ENCODE data around the gene ANP32A.
A peak's percentile ranks its signal among the peaks of the same experiment; 100 is the strongest.
"Not testable (repeated sequence)": the region's sequence is repeated elsewhere in the genome, so short reads cannot be mapped to it uniquely, and the experiment has no call there.

The ANP32A gene

DNA sequence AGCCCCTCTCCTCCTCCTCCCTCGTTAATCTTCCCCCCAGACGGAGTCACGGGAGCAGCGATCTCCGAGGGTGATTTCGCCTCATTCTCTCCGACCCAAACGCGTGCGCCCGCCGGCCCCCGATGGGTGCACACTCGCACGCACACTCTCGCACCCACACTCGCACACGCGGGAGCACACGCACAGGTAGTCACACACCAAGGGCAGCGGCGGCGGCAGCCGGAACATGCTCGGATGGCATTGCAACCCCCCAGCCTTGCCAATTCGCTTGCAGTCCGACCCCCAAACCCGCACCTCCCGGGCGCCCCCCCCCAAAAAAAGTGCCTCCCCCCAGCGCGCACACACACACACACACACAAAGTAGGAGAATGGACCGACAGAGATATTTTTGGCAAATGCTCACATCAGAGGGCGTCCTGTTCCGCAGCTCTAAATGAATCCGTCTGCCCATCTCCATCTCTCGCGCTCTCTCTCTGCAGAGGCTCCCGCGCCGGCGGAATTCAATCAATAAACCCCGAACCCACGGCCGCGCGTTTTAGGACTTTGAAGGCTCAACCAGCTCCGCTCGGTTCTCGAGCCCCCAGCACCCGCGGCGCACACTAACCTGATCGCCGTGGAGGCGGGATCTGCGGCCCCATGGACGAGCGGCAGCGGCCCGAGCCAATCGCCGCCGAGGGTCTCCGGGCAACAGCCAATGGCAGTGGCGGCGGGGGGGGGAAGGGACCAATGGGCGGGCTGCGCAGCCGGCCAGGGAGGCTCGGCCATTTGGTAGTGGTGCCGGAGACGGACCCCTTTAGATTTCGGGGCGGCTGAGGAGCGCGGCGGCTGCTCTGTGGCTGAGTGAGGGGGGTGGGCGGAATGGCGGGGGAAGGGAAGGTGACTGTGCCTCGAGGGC lies at the start of gene ANP32A:
TSS of gene ANP32A (minus strand) at position 601 of the 895 bp plus-strand sequence. CDS start at position 457, 144 bp downstream.
- Histone ChIP-seq H3K4me1 (ENCODE audit: control insufficient read depth in 5 of 5, insufficient read depth in 5 of 5, low read length in 5 of 5) (peaks cover 1 to 41% (median 28%) of the 10 kb centered on the region in 5 donors), H3K27ac (ENCODE audit: low read depth, low read length) (peak within 1 kb of the TSS; percentile 99), H3K27me3 (ENCODE audit: control insufficient read depth in 5 of 5, insufficient read depth in 4 of 5, low read length in 5 of 5) (no peaks in the 10 kb centered on the region), H3K9ac (ENCODE audit: low read length in 5 of 5) (peak within 1 kb of the TSS; percentile 81 to 94 (median 91)), H3K9me3 (ENCODE audit: control insufficient read depth in 5 of 5, low read length in 5 of 5) (no peaks in the 10 kb centered on the region), H3K4me3 (ENCODE audit: low read depth in 1 of 5, low read length in 5 of 5) (peak within 1 kb of the TSS; percentile 88 to 98 (median 96)), H3K36me3 (ENCODE audit: control insufficient read depth in 5 of 5, insufficient read depth in 5 of 5, low read length in 5 of 5) (no peaks in the 10 kb centered on the region)

DNA sequence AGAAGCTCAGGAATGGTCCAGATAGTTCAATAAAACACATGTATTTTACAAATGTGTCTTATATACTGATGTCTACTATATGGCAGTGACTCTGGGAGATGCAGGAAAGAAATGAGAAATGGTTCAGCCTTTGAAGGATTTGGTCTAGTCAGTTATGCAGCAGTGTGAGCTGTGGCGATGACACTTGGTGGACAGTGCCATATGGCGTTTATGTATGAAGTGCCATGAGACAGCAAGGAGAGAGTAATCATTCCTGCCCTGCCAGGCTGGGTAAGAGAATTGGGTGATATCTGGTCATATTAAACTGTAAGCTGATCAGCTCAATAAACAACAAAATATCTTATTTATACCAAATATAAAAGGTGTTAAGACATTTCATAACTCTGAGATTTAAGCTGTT lies 47.6 kb upstream of the ANP32A start:
- H3K4me1 ChIP-seq (ENCODE audit: control insufficient read depth in 5 of 5, insufficient read depth in 5 of 5, low read length in 5 of 5): no peaks in the 10 kb centered on the region
- no peak overlapping the region for H3K9ac ChIP-seq (ENCODE audit: low read length in 5 of 5)
- H3K27me3 ChIP-seq (ENCODE audit: control insufficient read depth in 5 of 5, insufficient read depth in 4 of 5, low read length in 5 of 5): no peaks in the 10 kb centered on the region
- H3K27ac ChIP-seq (ENCODE audit: low read depth, low read length): no peak overlapping the region
- H3K9me3 ChIP-seq (ENCODE audit: control insufficient read depth in 5 of 5, low read length in 5 of 5): peaks cover 0 to 6% (median 1%) of the 10 kb centered on the region in 5 donors
- no peak overlapping the region for H3K4me3 ChIP-seq (ENCODE audit: low read depth in 1 of 5, low read length in 5 of 5)
- H3K36me3 ChIP-seq (ENCODE audit: control insufficient read depth in 5 of 5, insufficient read depth in 5 of 5, low read length in 5 of 5): no peaks in the 10 kb centered on the region

DNA sequence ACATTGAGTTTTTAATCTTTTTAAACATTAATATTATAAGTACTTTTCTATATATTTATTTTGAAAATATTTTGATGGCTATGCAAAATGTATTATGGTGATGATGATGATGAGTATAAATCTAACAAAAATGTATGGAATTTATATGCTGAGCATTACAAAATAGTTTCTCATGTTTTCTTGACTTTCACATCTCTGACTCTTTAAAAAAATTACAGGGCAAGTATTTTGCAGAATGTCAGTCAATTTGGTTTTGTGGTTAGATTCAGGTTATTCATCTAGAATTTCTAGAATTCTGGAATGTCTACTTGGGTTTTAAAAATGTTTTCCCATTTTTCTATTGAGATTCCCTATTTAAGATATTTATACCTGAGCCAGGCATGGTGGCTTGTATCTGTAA lies 41.7 kb upstream of the ANP32A start:
- Histone ChIP-seq H3K9me3 (ENCODE audit: control insufficient read depth in 5 of 5, low read length in 5 of 5) (peaks cover 2 to 15% (median 6%) of the 10 kb centered on the region in 5 donors), H3K4me1 (ENCODE audit: control insufficient read depth in 5 of 5, insufficient read depth in 5 of 5, low read length in 5 of 5) (no peaks in the 10 kb centered on the region), H3K27me3 (ENCODE audit: control insufficient read depth in 5 of 5, insufficient read depth in 4 of 5, low read length in 5 of 5) (no peaks in the 10 kb centered on the region), H3K27ac (ENCODE audit: low read depth, low read length) (no peak overlapping the region), H3K4me3 (ENCODE audit: low read depth in 1 of 5, low read length in 5 of 5) (no peak overlapping the region), H3K9ac (ENCODE audit: low read length in 5 of 5) (no peak overlapping the region), H3K36me3 (ENCODE audit: control insufficient read depth in 5 of 5, insufficient read depth in 5 of 5, low read length in 5 of 5) (no peaks in the 10 kb centered on the region)

DNA sequence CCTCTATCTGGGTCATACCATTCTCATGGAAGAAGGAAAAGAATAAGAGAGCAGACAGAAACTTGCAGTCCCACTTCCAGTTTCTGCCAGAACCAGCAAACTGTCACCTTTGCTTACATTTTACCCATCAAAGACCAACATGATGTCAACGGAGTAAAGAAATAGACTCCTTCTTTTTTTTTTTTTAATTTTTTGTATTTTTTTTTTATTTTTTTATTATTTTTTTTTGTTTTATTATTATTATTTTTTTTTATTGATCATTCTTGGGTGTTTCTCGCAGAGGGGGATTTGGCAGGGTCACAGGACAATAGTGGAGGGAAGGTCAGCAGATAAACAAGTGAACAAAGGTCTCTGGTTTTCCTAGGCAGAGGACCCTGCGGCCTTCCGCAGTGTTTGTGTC lies 38.0 kb upstream of the ANP32A start:
- not testable (repeated sequence) for H3K4me1 ChIP-seq (ENCODE audit: control insufficient read depth in 5 of 5, insufficient read depth in 5 of 5, low read length in 5 of 5); H3K9ac ChIP-seq (ENCODE audit: low read length in 5 of 5); H3K36me3 ChIP-seq (ENCODE audit: control insufficient read depth in 5 of 5, insufficient read depth in 5 of 5, low read length in 5 of 5); H3K27me3 ChIP-seq (ENCODE audit: control insufficient read depth in 5 of 5, insufficient read depth in 4 of 5, low read length in 5 of 5); H3K27ac ChIP-seq (ENCODE audit: low read depth, low read length); H3K4me3 ChIP-seq (ENCODE audit: low read depth in 1 of 5, low read length in 5 of 5)
- peaks cover 2 to 24% (median 10%) of the 10 kb centered on the region in 5 donors for H3K9me3 ChIP-seq (ENCODE audit: control insufficient read depth in 5 of 5, low read length in 5 of 5)

DNA sequence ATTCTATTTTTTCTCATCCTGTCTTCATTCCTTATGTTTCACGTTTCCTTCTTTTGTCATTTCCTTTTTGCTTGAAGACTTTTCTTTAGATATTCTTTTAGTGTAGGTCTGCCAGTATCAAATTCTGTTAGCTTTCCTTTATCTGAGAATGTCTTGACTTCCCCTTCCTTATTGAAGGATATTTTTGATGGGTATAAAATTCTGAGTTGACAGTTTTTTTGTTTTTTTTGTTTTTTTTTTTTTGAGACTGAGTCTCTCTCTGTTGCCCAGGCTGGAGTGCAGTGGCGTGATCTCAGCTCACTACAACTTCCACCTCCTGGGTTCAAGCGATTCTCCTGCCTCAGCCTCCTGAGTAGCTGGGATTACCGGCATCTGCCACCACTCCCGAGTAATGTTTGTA lies 36.7 kb upstream of the ANP32A start:
- H3K9me3 ChIP-seq (ENCODE audit: control insufficient read depth in 5 of 5, low read length in 5 of 5): peaks cover 2 to 21% (median 8%) of the 10 kb centered on the region in 5 donors
- not testable (repeated sequence) for H3K27ac ChIP-seq (ENCODE audit: low read depth, low read length); H3K27me3 ChIP-seq (ENCODE audit: control insufficient read depth in 5 of 5, insufficient read depth in 4 of 5, low read length in 5 of 5); H3K36me3 ChIP-seq (ENCODE audit: control insufficient read depth in 5 of 5, insufficient read depth in 5 of 5, low read length in 5 of 5); H3K4me3 ChIP-seq (ENCODE audit: low read depth in 1 of 5, low read length in 5 of 5); H3K9ac ChIP-seq (ENCODE audit: low read length in 5 of 5); H3K4me1 ChIP-seq (ENCODE audit: control insufficient read depth in 5 of 5, insufficient read depth in 5 of 5, low read length in 5 of 5)

DNA sequence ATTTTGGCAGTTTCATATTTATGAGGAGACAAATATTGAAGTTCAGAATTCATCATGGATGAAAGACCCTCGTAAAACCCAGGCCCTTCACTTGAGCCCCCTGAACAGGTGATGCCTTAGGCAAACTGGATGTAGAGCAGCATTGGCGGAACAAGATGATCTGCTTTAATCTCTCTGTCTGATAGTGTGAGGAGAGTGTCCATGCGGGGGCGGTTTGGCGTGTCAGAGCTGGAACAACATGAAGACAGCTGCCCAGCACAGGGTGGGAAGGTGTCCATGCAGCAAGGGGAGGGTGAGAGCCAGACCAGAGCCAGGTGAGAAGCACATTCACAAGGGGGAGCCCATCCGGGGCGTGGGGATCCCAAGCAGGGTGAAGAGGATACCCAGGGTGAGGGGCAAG lies 31.8 kb upstream of the ANP32A start:
- Histone ChIP-seq H3K36me3 (ENCODE audit: control insufficient read depth in 5 of 5, insufficient read depth in 5 of 5, low read length in 5 of 5) (no peaks in the 10 kb centered on the region), H3K27ac (ENCODE audit: low read depth, low read length) (no peak overlapping the region), H3K4me3 (ENCODE audit: low read depth in 1 of 5, low read length in 5 of 5) (no peak overlapping the region), H3K9me3 (ENCODE audit: control insufficient read depth in 5 of 5, low read length in 5 of 5) (peaks cover 0 to 15% (median 4%) of the 10 kb centered on the region in 5 donors), H3K27me3 (ENCODE audit: control insufficient read depth in 5 of 5, insufficient read depth in 4 of 5, low read length in 5 of 5) (peaks cover 0 to 4% (median 0%) of the 10 kb centered on the region in 5 donors), H3K9ac (ENCODE audit: low read length in 5 of 5) (no peak overlapping the region), H3K4me1 (ENCODE audit: control insufficient read depth in 5 of 5, insufficient read depth in 5 of 5, low read length in 5 of 5) (no peaks in the 10 kb centered on the region)

DNA sequence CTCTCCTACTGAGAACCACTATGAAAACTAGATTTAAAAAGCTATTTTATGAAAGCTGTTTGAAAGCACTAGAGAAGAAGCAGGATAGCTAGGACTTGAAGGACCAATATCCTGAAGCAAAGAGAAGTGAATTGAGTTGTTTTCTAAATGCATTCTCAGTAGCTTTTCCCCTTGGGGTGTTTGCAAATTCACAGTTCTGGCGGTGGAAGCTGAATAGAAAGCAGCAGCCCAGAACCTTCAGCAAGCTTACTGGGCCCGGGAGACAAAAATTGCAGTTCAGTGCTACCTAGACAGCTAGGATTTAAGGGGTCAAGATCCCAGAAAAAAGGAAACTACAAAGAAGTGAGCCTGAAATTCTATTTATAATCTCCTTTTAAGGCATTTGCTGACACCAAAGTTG lies 31.3 kb upstream of the ANP32A start:
- H3K4me1 ChIP-seq (ENCODE audit: control insufficient read depth in 5 of 5, insufficient read depth in 5 of 5, low read length in 5 of 5): no peaks in the 10 kb centered on the region
- peaks cover 0 to 10% (median 0%) of the 10 kb centered on the region in 5 donors for H3K9me3 ChIP-seq (ENCODE audit: control insufficient read depth in 5 of 5, low read length in 5 of 5)
- H3K27me3 ChIP-seq (ENCODE audit: control insufficient read depth in 5 of 5, insufficient read depth in 4 of 5, low read length in 5 of 5): peaks cover 0 to 4% (median 0%) of the 10 kb centered on the region in 5 donors
- H3K27ac ChIP-seq (ENCODE audit: low read depth, low read length): no peak overlapping the region
- no peak overlapping the region for H3K4me3 ChIP-seq (ENCODE audit: low read depth in 1 of 5, low read length in 5 of 5)
- no peak overlapping the region for H3K9ac ChIP-seq (ENCODE audit: low read length in 5 of 5)
- no peaks in the 10 kb centered on the region for H3K36me3 ChIP-seq (ENCODE audit: control insufficient read depth in 5 of 5, insufficient read depth in 5 of 5, low read length in 5 of 5)

DNA sequence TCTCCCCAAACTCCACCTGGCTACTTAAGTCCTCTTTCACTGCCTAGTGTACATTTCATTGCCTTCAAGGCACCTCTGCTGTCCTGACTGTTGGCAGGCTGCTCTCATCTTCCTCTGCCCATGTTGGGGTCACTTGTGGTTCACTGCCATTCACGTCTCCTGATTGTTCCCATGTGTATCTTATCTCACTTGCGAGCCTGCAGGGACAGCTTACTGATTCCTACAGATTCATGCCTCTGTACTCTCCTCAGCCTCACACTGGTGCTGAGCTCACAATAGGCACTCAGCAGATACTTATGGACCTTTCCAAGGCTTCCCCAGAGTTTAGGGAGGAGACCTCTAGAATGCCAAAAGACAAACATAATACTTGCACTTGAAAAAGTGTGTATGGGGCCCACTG lies 28.8 kb upstream of the ANP32A start:
- H3K27ac ChIP-seq (ENCODE audit: low read depth, low read length): no peak overlapping the region
- H3K9ac ChIP-seq (ENCODE audit: low read length in 5 of 5): no peak overlapping the region
- H3K36me3 ChIP-seq (ENCODE audit: control insufficient read depth in 5 of 5, insufficient read depth in 5 of 5, low read length in 5 of 5): no peaks in the 10 kb centered on the region
- H3K4me1 ChIP-seq (ENCODE audit: control insufficient read depth in 5 of 5, insufficient read depth in 5 of 5, low read length in 5 of 5): no peaks in the 10 kb centered on the region
- no peaks in the 10 kb centered on the region for H3K9me3 ChIP-seq (ENCODE audit: control insufficient read depth in 5 of 5, low read length in 5 of 5)
- peaks cover 0 to 20% (median 11%) of the 10 kb centered on the region in 5 donors for H3K27me3 ChIP-seq (ENCODE audit: control insufficient read depth in 5 of 5, insufficient read depth in 4 of 5, low read length in 5 of 5)
- H3K4me3 ChIP-seq (ENCODE audit: low read depth in 1 of 5, low read length in 5 of 5): no peak overlapping the region

DNA sequence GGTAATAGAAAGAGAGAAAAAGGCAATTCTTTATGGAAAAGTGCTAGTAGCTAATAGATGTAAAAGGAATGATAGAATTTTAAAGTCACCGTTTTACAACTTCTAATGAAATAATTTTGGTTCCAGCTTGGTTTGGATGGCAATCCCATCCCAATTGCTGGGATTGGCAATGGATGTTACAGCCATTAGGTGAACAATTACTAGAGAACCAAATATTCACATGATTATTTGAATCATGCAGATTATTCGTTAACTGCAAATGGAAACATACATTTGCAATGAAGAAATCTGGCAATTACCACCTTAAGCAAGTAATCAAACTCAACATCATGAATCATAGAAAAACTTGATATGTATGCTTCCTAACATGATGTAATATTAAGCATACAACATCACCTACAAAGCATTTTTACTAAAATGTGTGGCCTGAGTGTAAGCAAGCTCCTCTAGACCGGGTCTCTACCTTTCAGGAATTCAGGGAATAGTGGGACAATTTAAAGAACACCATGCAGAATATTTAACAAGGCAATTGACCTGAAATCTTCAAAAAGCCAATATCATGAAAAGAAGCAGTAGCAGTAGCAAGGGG lies 26.2 kb upstream of the ANP32A start:
- no peaks in the 10 kb centered on the region for H3K9me3 ChIP-seq (ENCODE audit: control insufficient read depth in 5 of 5, low read length in 5 of 5)
- no peaks in the 10 kb centered on the region for H3K36me3 ChIP-seq (ENCODE audit: control insufficient read depth in 5 of 5, insufficient read depth in 5 of 5, low read length in 5 of 5)
- no peak overlapping the region for H3K27ac ChIP-seq (ENCODE audit: low read depth, low read length)
- H3K4me1 ChIP-seq (ENCODE audit: control insufficient read depth in 5 of 5, insufficient read depth in 5 of 5, low read length in 5 of 5): peaks cover 0 to 8% (median 6%) of the 10 kb centered on the region in 5 donors
- no peak overlapping the region for H3K9ac ChIP-seq (ENCODE audit: low read length in 5 of 5)
- no peak overlapping the region for H3K4me3 ChIP-seq (ENCODE audit: low read depth in 1 of 5, low read length in 5 of 5)
- peaks cover 5 to 32% (median 24%) of the 10 kb centered on the region in 5 donors for H3K27me3 ChIP-seq (ENCODE audit: control insufficient read depth in 5 of 5, insufficient read depth in 4 of 5, low read length in 5 of 5)

DNA sequence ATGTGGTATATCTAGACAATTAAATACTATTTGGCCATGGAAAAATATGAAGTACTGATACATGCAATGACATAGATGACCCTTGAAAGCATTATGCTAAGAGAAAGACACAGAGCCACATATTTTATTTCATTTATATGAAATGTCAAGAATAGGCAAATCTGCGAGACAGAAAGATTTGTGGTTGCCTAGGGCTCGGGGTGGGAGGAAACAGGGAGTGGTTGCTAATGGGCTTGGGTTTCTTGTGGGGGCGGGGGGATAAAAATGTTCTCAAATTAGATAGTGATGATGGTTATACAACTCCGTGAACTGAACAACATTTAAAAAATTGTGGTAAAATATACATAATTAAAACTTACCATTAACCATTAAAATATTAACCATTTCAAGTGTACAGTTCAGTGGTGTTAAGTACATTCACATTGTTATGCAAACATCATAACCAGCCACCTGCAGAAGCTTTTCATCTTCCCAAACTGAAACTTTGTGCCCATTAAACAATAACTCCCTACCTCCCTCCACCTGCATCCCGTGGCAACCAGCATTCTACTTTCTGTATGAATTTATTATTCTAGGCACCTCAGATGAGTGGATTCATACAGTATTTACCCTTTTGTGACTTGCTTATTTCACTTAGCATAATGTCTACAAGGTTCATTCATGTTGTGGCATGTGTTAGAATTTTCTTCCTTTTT lies 24.3 kb upstream of the ANP32A start:
- Histone ChIP-seq H3K4me1 (ENCODE audit: control insufficient read depth in 5 of 5, insufficient read depth in 5 of 5, low read length in 5 of 5) (peaks cover 0 to 8% (median 6%) of the 10 kb centered on the region in 5 donors), H3K36me3 (ENCODE audit: control insufficient read depth in 5 of 5, insufficient read depth in 5 of 5, low read length in 5 of 5) (no peaks in the 10 kb centered on the region), H3K9me3 (ENCODE audit: control insufficient read depth in 5 of 5, low read length in 5 of 5) (no peaks in the 10 kb centered on the region), H3K9ac (ENCODE audit: low read length in 5 of 5) (no peak overlapping the region), H3K27me3 (ENCODE audit: control insufficient read depth in 5 of 5, insufficient read depth in 4 of 5, low read length in 5 of 5) (peaks cover 6 to 36% (median 27%) of the 10 kb centered on the region in 5 donors), H3K4me3 (ENCODE audit: low read depth in 1 of 5, low read length in 5 of 5) (no peak overlapping the region), H3K27ac (ENCODE audit: low read depth, low read length) (no peak overlapping the region)

Measured in subcutaneous abdominal adipose tissue (tissue), 5 donors.